Endothelial cell of umbilical vein (primary cell): ENCODE measurements around the gene KRTAP1-3.

Source experiments
- POLR2A ChIP-seq: IDR thresholded peaks from 2 replicates; pipeline ENCODE4 v1.6.1; 2012; ENCODE audit warnings: low read depth, mild to moderate bottlenecking, control low read depth, low read length
- TF ChIP-seq, protein P1 (sequence below): IDR thresholded peaks from 2 replicates; pipeline ENCODE4 v1.6.1; 2011; ENCODE audit not compliant: insufficient read depth, insufficient read length
- TF ChIP-seq, protein P2 (sequence below), 2 donors: IDR thresholded peaks; 1 replicate in 1 of 2; 2 replicates in 1 of 2; pipeline ENCODE4 v1.5.1; 2011; ENCODE audit warnings: low read length in 2 of 2, mild to moderate bottlenecking in 2 of 2, moderate library complexity in 2 of 2, control low read depth in 1 of 2, inconsistent platforms in 1 of 2, low read depth in 1 of 2; ENCODE audit not compliant: insufficient read depth in 1 of 2; ENCODE audit errors: extremely low read depth in 1 of 2

- TF ChIP-seq, protein P1, sequence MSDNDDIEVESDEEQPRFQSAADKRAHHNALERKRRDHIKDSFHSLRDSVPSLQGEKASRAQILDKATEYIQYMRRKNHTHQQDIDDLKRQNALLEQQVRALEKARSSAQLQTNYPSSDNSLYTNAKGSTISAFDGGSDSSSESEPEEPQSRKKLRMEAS, result no peak
- TF ChIP-seq, protein P2, sequence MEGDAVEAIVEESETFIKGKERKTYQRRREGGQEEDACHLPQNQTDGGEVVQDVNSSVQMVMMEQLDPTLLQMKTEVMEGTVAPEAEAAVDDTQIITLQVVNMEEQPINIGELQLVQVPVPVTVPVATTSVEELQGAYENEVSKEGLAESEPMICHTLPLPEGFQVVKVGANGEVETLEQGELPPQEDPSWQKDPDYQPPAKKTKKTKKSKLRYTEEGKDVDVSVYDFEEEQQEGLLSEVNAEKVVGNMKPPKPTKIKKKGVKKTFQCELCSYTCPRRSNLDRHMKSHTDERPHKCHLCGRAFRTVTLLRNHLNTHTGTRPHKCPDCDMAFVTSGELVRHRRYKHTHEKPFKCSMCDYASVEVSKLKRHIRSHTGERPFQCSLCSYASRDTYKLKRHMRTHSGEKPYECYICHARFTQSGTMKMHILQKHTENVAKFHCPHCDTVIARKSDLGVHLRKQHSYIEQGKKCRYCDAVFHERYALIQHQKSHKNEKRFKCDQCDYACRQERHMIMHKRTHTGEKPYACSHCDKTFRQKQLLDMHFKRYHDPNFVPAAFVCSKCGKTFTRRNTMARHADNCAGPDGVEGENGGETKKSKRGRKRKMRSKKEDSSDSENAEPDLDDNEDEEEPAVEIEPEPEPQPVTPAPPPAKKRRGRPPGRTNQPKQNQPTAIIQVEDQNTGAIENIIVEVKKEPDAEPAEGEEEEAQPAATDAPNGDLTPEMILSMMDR (IDR thresholded peaks at IDR 0.05; ENCODE audit: extremely low read depth in 1 of 2, insufficient read depth in 1 of 2, low read depth in 1 of 2, low read length in 2 of 2), result no peak
- no peak for TF ChIP-seq POLR2A
These were observed 22.2 kb downstream of the KRTAP1-3 start for GRCh38 chr17:41012326-41013120.
